CD4-positive, alpha-beta T cell treated with Interleukin-6 at 100 ng/mL for 8 hours (primary cell): ENCODE results near the gene ARHGAP15.

Source experiments
- DNase-seq: peaks from one replicate; pipeline ENCODE4 v3.0.0-alpha.2; 2020; ENCODE audit warnings: mixed read lengths, low spot score

ARHGAP15 gene

DNA sequence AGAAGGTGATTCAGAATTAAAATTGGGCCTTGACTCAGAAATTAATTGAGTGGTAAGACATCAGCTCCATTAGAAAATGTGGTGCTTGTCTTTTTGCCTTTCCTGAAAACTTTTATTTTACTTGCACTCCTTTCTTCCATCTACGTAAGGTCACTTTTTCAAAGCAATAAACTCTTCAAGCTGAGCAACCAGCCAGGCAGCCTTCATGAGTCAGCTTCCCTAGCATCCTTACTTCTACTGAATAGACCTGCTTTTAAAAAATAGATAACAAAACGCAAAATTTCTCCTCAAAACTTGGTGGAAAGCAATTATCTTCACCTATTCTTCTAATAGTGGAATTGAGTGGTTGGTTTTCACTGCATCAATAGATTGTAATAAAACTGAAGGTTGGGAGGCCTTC is 504.2 kb downstream of the ARHGAP15 start:
- DNase-seq, result no peak

DNA sequence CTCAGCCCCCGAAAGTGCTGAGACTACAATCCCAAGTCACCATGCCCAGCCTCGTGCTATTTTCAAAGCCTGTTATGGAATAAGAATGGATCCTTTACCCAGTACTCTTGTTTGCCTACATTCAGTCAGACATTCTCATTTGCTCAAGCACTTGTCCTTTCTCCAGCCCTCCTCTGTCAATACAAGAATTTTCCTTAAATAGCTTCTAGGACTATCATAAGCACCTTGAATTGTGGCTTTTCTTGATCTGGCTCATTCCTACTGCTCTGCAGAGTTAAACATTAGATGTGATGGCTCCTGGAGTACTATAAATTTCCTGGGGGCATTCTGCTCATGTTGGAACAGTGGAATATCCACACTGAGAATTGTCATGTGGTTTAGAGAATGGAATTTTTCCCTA is 506.1 kb downstream of the ARHGAP15 start:
- no peak for DNase-seq

DNA sequence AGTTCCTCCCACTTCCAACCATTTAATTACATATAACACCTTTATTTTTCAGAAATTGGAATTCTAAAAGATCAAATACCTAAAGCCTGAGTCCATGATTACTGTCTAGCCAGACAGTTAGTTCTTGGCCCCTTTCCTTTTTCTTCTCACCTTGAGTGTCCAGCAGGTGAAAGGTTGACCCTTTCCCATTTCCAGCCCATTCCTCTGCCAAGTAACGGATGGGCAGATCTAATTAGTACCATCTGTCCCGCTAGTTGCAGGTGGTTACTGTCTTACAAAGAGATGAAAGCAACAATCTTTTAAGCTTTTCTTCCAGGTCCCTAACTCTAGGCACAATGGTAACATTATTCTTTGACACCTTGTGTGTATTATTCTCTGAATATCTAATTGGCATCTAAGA is 506.7 kb downstream of the ARHGAP15 start:
- DNase-seq, result no peak

DNA sequence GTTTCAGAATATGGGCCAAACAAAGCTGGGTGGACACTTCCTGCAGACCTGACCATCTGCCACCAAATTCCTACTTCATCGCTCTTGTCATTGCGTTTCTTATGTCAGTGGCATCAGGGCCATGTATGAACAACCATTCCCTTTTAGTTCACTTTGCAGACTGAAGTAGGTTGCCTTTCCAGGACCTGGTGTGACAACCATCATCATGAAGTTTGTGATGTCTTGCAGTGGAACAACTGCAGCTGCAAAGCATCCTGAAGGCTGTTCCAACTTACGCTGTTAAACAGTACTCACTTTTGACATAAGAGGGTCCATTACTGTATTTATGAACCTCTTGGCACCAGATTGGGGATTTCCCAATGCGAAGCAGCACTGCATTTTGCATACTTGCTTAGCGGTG is 511.6 kb downstream of the ARHGAP15 start:
- DNase-seq, result no peak

DNA sequence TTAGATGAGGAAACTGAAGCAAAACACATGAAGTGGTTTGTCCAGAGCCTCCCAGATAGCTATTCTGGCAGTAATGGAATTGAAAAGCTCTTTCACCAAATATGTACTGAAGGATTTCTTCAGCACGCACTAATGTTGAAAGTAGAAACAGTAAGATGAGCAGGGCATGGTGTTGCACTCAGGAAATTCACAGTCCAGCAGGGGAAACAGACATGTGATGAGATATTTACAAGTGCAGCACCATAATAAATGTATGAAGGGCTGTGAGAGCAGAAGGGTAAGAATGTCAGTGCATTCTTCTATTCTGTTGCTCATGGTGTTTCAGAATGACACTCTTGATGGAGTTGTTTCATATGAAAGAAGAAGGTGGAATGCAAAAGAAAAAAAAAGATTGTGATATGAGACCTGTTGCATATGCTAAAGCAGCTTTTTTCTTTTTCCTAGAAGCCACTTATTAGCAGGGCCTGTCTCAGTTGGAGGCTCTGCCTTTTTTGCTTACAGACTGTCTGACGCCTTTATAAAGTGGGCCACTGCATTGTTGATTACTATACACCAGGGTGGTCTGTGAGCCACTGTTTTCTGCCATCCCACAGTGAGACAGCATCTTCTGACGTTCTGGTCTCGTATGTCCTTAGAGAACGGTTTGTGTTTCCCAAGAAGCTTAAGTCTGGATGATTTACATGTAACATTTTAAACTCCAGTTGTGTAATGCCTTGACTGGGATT is 516.9 kb downstream of the ARHGAP15 start:
- DNase-seq, result no peak

DNA sequence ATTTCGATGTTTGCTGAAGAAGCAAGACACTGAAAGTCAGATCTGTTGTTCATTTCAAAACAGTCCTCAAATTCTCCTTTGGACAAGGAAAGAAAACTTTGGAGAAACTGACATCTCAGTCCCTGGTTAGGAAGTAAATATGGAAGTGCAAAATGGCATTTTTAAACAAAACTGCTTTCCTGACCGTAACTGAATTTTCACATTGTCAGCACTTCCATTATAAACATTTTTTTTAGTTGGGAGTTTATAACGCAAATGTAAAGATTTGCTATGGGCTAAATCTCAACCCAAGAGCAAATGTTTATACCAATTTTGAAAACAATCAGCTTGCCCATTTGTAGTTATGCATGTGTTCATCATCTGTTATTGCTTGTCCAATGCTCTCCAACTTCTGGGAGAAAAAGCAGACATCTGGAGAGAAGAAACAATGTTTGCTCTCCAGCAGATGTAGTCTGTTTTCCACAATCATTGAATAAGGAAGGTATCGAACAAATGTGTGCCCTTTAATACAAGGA is 520.1 kb downstream of the ARHGAP15 start:
- no peak for DNase-seq

DNA sequence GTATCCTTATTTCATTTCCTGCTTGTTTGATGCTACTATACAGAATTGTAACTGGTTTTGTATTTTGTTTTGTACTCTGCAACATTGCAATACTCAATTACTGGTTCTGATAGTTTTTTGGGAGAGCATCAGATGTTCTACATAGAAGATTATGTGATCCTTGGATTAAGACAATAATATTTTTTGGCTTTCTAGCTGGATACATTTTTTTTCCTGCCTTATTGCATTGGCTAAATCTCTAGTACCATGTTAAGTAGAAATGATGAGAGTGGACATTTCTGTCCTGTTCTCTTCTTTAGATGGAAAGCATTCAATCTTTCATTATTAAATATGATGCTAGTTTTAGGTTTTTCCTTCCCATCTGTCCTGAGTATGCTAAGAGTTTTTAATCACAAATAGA is 523.5 kb downstream of the ARHGAP15 start:
- DNase-seq, result no peak

DNA sequence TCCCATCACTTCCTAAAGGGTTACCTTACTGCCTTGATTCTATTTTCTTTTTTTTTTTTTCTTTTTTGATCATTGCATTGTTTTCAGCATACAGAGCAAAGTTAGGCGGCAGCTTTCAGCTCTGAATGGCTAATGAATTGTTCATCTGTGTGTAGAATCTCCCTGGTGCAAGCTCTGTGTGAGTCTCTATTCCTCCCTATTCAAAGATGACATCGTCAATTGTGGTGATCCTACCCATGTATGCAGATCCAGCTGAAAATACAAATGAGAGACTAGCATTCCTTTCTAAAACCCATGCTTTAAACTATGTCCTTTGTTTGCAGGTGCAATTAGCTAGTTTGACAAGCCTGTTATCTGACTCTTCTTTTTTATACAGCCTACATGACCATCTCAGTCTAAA is 539.0 kb downstream of the ARHGAP15 start:
- no peak for DNase-seq

DNA sequence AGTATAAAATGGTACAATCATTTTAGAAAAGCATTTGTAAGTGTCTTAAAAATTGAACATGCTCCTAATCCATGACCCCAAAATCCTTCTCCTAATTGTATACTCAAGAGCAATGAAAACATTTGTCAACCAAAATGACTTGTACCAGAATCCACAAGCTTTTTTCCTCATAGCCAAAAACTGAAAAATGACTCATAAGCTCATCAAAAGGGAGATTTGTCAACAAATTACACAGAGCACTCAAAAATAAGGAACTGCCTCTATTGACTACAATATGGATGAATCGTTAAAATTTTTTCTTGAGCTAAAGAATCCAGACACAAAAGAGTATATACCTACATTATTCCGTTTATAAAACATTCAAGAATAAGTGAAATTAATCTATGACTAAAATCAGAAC is 544.8 kb downstream of the ARHGAP15 start:
- no peak for DNase-seq

DNA sequence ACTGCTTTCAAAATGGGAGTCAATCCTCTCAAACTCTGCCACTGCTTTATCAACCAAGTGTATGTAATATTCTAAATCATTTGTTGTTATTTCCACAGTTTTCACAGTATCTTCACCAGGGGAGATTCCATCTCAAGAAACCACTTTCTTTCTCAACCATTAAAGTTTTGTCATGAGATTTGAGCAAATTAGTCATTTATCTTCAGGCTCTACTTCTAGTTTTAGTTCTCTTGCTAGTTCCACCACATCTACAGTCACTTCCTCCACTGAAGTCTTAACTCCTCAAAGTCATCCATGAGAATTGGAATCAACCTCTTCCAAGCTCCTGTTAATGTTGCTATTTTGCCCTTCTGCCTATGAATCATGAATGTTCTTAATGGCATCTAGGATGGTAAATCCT is 545.8 kb downstream of the ARHGAP15 start:
- no peak for DNase-seq

DNA sequence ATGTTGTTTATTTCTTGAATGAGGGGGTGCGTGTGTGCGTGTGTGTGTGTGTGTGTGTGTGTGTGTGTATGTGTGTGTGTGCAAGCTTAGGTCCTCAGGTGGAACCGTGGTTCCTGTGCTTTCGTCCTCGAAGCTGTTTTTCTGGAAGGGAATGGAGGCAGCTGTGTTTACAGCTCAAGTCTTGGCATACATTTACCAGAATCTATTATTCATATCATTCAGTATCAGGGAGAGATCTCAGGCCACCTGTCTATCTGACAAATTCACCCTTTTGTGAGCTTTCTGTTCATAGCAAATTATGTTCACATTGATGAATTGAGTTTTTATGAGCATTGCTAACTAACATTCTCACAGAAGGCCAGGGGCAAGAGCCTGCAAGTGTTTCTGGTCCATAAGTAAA is 550.4 kb downstream of the ARHGAP15 start:
- no peak for DNase-seq

DNA sequence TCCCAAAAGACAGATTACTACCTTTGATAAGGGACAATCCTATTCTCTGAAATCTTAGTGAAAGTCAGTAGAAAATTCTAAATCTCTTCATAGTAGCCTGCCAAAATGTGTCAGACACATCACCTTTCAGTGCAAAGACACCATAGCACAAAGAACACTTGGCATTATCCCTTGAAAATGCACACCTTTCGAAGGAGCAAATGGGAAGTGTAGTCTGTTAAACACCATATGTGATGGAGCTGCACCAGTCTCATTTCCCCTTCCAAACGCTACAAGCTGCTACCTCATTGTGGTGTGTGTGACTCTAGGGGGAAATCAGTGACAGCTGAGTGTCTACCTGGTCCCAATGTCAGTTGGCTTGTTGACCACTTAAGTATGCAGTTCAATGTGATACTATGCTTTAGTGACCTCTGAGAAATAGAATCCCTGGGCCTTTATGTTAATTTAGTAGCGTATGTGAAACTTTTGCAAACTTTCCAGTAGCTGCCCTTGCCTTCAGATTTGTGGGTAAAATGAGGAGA is 551.7 kb downstream of the ARHGAP15 start:
- DNase-seq, result no peak

DNA sequence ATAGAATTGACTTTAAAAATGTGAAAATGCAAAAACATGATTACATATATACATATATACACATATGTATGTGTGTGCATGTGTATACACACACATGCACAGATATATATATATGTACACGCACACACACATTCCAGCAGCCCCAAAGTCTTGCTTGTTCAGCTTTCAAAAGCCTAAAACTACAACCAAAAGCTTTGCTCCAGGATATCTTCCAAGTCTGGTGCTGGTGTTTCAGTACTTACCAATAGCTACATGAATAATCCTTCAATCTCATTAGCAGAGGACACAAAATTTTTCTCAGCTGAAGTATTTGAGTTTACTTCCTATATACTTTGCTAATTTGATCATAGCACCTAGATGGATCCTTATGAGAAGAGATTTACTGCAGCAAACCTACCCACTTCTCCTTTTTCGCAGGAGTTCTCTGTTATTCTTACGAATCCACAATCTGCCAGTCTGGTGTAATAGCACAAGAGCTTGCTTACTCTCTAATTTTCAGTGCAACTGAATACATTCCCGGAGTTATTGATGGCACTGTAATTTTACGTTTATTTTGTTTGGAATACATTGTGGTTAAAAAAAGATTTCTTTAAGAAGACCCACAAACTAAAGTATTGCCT is 553.3 kb downstream of the ARHGAP15 start:
- DNase-seq, result no peak

DNA sequence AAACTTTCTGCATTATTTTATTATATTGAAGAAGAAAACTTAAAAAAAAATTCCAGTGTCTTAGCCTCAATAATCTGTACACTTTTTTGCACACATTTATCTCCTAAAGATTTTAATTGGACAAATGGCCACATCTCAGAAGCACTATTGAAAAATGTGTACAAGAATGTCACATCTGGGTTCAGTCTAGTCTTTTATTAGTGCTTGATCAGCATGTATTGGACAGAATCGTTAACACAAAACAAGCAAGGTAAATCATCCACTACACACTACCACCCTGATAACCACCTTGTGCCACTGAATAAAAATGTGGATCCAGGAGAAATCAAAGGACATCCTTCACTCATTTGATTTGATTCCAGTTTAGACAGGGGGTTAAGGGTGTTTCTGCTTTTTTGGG is 554.8 kb downstream of the ARHGAP15 start:
- DNase-seq, result no peak

DNA sequence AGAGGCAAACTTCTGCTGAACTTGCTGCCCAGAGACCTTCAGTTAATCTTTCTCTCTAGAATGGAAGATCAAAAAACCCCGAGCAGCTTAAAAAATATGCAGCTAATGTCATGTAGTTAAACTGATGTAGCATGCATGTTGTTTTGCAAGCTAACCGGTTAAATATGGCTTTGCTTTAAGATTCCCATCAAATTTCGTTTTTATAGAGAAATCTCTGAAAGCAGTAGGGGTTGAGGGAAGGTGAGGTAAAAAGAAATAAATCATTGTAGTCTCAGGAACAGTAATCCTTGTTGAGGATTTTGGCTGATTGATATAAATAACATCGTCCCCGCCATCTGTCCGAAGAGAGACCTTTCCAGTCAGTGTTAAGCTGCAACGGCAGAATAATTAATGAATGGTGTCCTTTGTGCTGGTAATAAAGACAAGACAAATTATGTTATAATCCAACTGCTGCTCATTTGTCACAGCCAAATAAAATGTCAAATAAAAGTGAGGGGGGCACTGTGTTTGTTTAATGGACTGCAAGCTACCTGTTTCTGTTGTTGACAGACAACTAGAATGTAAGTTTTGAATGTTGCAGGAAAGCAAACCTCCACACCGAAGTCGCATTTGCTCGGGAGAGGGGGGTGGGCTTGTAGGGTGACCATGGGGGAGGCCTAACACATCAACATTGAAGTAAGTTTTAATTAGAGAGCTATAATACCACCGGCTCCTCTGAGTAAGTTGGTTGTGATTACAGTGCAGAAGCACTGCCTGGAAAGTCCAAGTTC is 555.5 kb downstream of the ARHGAP15 start:
- DNase-seq, result no peak

DNA sequence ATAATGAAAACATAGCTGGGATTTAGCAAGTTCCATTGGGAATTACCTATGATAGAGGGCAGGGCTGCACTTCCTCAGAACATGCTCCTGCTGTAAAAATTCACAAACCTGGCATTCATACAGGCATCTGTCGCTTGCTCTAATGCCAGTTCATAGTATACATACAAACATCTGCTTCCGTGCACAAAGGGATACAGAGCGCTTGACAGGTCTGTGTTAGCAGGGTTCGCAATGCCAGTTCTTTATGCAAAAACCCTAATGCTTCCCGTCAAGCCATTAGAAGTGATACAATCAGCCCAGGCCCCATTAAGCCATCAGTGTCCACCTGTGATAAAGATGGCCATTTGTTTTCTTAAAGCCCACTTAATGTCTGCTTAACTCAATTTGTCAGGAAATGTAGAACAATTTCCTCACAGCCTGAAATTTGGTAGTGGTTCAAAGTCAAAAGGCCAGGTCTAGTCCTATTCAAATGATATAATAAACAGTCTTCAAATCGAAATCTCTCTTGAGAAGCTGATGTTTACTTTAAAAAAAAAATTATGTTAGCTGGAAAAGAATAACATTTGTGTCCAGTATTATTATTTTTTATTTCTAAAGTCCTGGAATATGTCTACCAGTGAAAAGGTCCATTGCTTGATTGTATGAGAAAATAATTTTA is 556.3 kb downstream of the ARHGAP15 start:
- no peak for DNase-seq

DNA sequence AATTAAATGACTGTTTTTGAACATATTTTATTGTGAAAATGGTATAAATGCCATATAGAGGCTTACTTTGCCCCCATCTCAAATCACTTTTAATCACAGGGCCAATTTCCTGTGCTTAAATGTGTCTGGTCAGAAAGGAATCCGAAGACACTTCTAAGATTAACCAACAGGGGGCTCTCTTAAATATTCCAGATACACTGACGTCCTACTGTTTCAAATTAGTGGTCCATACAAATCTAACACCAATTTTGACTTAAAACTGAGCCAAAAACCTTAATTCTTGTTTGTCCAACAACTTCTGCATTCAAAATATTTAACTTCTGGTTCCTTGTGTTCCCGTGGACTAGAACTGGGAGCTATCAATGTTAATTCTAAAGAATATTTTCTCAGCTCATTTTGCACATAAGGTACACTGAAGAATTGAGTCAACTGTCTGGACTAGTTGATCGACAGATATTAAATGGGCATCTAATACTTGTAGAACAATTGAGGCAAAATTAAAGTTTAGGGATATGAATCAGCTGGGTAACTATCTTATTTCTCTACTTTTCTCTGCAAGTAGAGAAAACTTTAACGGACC is 557.5 kb downstream of the ARHGAP15 start:
- DNase-seq, result peak; percentile 5

DNA sequence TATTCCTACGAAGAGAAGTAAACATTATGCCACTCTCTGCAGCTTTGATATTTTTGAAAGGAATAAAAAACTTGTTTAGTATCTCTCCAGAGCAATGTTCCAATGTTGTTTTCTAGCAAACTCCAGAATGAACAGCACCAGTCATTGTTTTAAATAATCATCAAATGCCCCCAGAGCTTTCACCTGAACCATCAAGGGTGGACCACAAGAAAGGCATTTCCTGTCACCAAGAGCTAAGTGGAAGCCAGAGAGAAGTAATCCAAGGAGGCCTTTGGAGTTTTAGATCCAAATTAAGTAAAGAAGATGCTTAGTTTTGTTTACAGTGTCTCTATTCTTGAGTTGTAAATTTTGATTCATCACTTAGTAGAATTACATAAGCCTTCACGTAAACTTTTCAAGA is 559.0 kb downstream of the ARHGAP15 start:
- no peak for DNase-seq

DNA sequence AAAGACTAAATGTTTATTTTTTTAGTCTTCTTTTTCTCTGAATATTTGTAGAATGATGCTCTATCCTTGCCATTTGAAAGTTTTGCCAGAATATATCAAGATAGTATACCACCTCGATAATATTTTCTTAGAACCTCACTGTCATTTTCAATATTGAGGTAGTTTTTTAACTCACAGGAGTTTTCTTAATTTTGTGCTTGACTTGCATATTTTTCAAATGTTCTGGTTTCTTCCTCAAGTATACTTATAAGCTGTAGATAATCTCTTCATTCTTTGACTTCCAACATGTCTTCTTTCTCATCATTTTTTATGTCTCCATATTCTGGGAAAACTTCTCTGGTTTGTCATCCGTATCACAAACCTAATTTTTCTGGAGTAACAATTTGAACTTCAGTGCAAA is 559.6 kb downstream of the ARHGAP15 start:
- no peak for DNase-seq

DNA sequence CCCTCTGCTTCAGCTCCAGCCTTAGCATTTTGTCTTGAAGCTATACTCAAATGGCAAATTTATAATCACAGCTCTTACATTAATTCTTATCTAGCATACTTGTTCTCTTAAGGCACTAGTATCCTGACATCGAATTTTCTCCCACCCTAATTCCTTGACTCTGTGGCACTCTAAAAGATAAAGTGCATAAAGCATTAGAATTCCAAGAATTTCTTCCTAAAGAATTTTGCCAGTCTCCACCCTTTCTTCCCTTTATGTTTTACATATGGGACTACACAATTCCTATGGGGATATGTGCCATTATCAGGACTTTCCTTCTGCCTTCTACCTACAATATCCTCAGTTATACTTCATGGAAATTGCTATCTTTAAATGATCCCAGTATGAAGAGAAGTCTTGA is 560.3 kb downstream of the ARHGAP15 start:
- DNase-seq, result no peak

DNA sequence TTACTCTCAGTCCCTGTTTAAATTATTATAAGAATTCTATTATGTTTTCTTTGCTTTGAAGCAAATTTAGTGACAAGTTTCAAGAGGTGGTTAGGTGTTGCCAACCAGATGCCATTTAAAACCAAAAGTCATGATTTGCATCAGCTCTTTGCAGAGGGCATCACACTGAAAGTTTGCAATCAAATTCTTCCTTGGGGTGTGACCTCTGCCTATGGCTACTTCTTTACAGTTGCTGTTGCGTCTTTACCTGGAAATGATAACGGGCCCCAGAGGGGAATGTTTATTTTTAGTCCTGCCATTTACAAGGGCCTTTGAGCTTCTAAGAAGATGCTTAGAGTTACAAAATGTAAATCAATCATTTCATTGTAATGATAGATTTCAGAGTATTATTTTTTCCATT is 561.0 kb downstream of the ARHGAP15 start:
- no peak for DNase-seq

DNA sequence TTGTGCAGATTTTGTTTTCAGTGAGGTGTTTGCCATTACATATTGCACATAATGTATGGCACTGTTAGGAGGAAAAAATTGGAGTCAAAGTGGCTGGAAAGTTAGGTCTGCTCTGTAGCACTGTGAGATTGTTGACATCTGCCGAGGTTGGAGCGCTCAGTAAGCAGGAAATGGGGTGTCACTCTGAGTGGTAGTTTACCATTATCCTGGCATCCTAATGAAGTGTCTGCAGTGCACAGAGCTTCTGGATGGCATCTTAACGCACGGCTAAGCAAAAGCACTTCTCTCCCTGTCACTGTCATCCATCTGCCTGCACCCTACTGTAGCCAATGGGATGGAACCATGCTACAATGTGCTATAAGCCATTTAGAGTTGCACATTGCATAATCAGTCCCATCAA is 561.9 kb downstream of the ARHGAP15 start:
- DNase-seq, result no peak
